ENCODE data around the gene ALDH1L1.

DNA sequence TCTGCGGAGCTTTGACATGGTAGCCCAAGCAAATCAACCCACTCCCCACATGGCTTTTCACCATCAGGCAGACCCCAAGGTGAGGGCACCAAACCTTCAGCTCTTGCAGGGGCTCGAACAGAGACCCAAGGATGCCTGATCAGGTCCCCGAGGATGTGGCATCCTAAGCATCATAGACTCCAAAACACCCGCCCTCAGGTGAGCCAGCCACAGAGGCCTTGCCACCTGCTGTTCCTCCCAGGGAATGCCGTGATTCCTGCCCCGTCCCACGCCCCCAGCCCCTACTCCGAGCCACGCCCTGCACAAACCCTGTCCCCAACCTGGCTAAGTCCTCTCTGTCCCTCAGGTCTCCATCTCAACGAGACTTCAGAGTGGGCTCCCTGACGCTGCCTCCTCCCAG, 61.8 kb downstream of the ALDH1L1 start:
- no peak for TF ChIP-seq POLR2A (IDR thresholded peaks at IDR 0.05; ENCODE audit: low read length)
- TF ChIP-seq GATA1 (IDR thresholded peaks at IDR 0.05; ENCODE audit: low read depth, low read length), result no peak

Data from erythroblast (primary cell).